Esophagus muscularis mucosa (tissue), 4 donors: Measurements from ENCODE around the gene CAPZB. TPM values are rescaled to one million over a fixed set of nuclear protein-coding genes. Genes with fewer than 3 reads are reported as not detected.

ENCODE experiments used
- DNase-seq: peaks from one replicate; pipeline ENCODE4 v3.0.0-alpha.2; 2017; ENCODE audit errors: extremely low spot score
- H3K27ac ChIP-seq, 4 donors: fragments of 200-600 bp; sonication (generic); replicated peaks in 1 of 4; 1 replicate in 3 of 4; 2 replicates in 1 of 4; pipeline ENCODE4 v1.5.1; 2016 to 2019; ENCODE audit warnings: mild to moderate bottlenecking in 1 of 4
- H3K27me3 ChIP-seq, 4 donors: fragments of 200-600 bp; sonication (generic); one replicate each; pipeline versions ENCODE4 v1.5.1 to v1.6.0; 2016 to 2019
- H3K36me3 ChIP-seq, 4 donors: fragments of 200-600 bp; sonication (generic); one replicate each; pipeline ENCODE4 v1.5.1; 2016 to 2019
- H3K4me1 ChIP-seq, 4 donors: fragments of 200-600 bp; sonication (generic); one replicate each; pipeline ENCODE4 v1.5.1; 2016 to 2019
- H3K4me3 ChIP-seq, 4 donors: fragments of 200-600 bp; sonication (generic); 1 replicate in 2 of 4; 2 replicates in 2 of 4; pipeline ENCODE4 v1.5.1; 2016 to 2019; ENCODE audit warnings: mild to moderate bottlenecking in 4 of 4, moderate library complexity in 1 of 4
- H3K9me3 ChIP-seq, 4 donors: fragments of 200-600 bp; sonication (generic); 1 replicate in 3 of 4; 2 replicates in 1 of 4; pipeline ENCODE4 v1.5.1; 2016 to 2019
- EP300 ChIP-seq: sonication (generic); formaldehyde crosslinking; IDR thresholded peaks from one replicate; pipeline ENCODE4 v1.6.1; 2017; ENCODE audit warnings: antibody characterized with exemption
- POLR2A ChIP-seq: fragments of 450-650 bp; IDR thresholded peaks from one replicate; pipeline ENCODE4 v1.6.1; 2017; ENCODE audit warnings: antibody characterized with exemption, moderate library complexity, mild to moderate bottlenecking, low read depth
- POLR2AphosphoS5 ChIP-seq, 2 donors: sonication (generic); formaldehyde crosslinking; IDR thresholded peaks; one replicate each; pipeline ENCODE4 v1.6.1; 2017; ENCODE audit warnings: antibody characterized with exemption in 2 of 2
- WGBS: methylation state at CpG from one replicate; pipeline ENCODE4 v1.1.5; 2018; 5-methylcytosine and 5-hydroxymethylcytosine counted together
- intact Hi-C: fragments of 100-400 bp; cut with DNase I; formaldehyde crosslinking; loops from one replicate; pipeline ENCODE4 v1.15.1; 2023
- total RNA-seq, 4 donors: library from RNA; depleted of rRNA; stranded (reverse); fragments of >200 nt; gene quantifications; one replicate each; pipeline versions ENCODE4 v1.1.0 to v1.2.1, GENCODE V29; 2016
- TF ChIP-seq, protein P1 (sequence below), 3 experiments: fragments of 200-600 bp in 2 of 3; fragments of 450-650 bp in 1 of 3; sonication (generic) in 2 of 3; IDR thresholded peaks; one replicate each; pipeline ENCODE4 v1.5.1; 2017 to 2019; ENCODE audit warnings: antibody characterized with exemption in 3 of 3, mild to moderate bottlenecking in 2 of 3, moderate library complexity in 1 of 3

CAPZB gene
- total RNA-seq, 4 donors from 2014 or later, result 186 to 261 (median 203) TPM

DNA sequence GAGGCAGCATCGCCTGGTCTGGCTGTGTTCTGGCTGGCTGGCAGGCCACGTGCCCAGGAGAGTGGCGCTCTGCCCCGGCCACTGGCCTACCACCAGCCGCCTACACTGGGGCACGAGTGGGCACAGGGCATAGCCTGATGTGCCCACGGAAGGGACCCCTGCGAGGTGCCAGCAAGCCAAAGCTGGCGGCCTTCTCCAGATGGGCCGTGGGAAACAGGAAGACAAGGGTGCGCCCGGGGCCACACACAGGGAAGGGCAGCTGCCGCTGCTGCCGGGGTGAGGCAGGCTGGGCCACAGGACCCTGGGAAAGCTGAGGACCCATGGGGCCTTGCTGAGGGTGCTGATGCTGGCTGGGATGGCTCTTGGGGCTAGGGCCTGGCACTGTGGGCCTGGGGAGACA is 132.5 kb downstream of the CAPZB start:
- Histone ChIP-seq H3K9me3 (no peaks in the 10 kb centered on the region), H3K27me3 (no peaks in the 10 kb centered on the region), H3K27ac (peak overlapping the region; percentile 61 to 68 (median 66)), H3K4me3 (no peak overlapping the region), H3K36me3 (peaks cover 44 to 99% (median 85%) of the 10 kb centered on the region in 4 donors), H3K4me1 (peaks cover 0 to 64% (median 61%) of the 10 kb centered on the region in 4 donors)
- no peak for DNase-seq
- no peak for TF ChIP-seq POLR2AphosphoS5 (IDR thresholded peaks at IDR 0.05)
- TF ChIP-seq, protein P1, sequence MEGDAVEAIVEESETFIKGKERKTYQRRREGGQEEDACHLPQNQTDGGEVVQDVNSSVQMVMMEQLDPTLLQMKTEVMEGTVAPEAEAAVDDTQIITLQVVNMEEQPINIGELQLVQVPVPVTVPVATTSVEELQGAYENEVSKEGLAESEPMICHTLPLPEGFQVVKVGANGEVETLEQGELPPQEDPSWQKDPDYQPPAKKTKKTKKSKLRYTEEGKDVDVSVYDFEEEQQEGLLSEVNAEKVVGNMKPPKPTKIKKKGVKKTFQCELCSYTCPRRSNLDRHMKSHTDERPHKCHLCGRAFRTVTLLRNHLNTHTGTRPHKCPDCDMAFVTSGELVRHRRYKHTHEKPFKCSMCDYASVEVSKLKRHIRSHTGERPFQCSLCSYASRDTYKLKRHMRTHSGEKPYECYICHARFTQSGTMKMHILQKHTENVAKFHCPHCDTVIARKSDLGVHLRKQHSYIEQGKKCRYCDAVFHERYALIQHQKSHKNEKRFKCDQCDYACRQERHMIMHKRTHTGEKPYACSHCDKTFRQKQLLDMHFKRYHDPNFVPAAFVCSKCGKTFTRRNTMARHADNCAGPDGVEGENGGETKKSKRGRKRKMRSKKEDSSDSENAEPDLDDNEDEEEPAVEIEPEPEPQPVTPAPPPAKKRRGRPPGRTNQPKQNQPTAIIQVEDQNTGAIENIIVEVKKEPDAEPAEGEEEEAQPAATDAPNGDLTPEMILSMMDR (IDR thresholded peaks at IDR 0.05), result no peak
- TF ChIP-seq EP300, result no peak
- TF ChIP-seq POLR2A, result no peak
- WGBS, result 84% methylated on average over 13 of the region's 14 CpGs
- intact Hi-C loops, result no loop called here

DNA sequence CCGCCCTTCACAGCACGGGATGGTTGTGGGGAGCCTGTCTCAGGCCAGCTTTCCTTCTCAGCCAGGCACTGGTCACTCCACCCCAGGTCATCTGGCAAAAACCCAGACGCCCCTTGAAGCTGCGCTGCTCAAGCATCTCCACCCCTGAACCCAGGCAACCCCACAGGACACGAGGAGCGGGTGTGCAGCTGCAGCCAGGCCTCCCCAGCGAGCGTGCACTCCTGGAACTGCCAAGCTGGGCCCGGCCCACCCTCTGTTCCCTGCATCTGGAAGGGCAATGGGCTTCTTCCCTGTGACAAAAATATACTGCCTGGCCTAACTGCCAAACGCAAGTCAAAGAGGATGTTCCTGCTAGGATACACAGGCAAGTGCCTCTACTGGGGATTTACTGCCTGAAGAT is 133.5 kb downstream of the CAPZB start:
- peaks cover 0 to 73% (median 70%) of the 10 kb centered on the region in 4 donors for H3K4me1 ChIP-seq
- 53% methylated on average over 7 of the region's 10 CpGs for WGBS
- intact Hi-C loops, result no loop called here
- TF ChIP-seq EP300 (no peak), POLR2A (no peak), POLR2AphosphoS5 (IDR thresholded peaks at IDR 0.05) (peak; percentile 15 to 33)
- TF ChIP-seq, protein P1 (IDR thresholded peaks at IDR 0.05), result no peak
- no peak for DNase-seq
- no peak overlapping the region for H3K4me3 ChIP-seq
- no peaks in the 10 kb centered on the region for H3K27me3 ChIP-seq
- H3K36me3 ChIP-seq, result peaks cover 42 to 91% (median 80%) of the 10 kb centered on the region in 4 donors
- no peaks in the 10 kb centered on the region for H3K9me3 ChIP-seq
- H3K27ac ChIP-seq, result peak overlapping the region; percentile 61 to 68 (median 66)

DNA sequence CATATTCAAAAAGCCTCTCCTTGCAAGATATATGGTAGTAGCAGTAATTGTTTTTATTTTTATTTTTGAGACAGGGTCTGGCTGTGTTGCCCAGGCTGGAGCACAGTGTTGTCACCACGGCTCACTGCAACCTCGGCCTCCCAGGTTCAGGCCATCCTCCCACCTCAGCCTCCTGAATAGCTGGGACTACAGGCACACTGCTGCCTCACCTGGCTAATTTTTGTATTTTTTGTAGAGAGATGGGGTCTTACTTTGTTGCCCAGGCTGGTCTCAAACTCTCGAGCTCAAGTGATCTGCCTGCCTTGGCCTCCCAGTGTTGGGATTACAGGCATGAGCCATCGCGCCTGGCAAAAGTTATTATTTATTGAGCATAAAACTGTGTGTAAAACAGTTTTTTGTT is 134.8 kb downstream of the CAPZB start:
- Histone ChIP-seq H3K4me1 (peaks cover 0 to 75% (median 71%) of the 10 kb centered on the region in 4 donors), H3K27ac (no peak overlapping the region), H3K36me3 (peaks cover 29 to 82% (median 71%) of the 10 kb centered on the region in 4 donors), H3K27me3 (no peaks in the 10 kb centered on the region), H3K4me3 (no peak overlapping the region), H3K9me3 (no peaks in the 10 kb centered on the region)
- over 99% methylated on average over 5 of the region's 5 CpGs for WGBS
- intact Hi-C loops, result no loop called here
- TF ChIP-seq POLR2AphosphoS5 (IDR thresholded peaks at IDR 0.05), result no peak
- TF ChIP-seq EP300, result no peak
- TF ChIP-seq, protein P1 (IDR thresholded peaks at IDR 0.05), result no peak
- TF ChIP-seq POLR2A, result no peak
- DNase-seq, result no peak

DNA sequence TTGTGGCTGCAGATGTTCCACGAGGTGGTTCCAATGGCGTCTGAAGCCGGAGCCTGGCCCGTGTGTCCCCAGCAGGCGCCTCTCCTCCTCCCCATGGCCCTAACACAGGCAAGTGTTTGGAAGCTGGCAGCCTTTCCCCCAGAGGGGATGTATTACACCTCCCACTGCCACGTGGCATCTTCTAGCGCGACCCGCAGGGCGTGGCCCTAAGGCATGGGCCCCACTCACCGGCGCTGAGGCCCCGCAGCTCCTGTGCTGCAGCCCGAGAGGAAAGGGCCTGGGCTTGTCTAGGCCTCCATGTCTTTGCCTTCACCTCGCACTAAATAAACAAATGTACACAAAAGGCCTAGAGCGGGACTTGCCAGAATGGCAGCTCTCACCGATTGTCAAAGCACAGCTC is 135.3 kb downstream of the CAPZB start:
- 88% methylated on average over 8 of the region's 17 CpGs for WGBS
- H3K36me3 ChIP-seq, result peaks cover 24 to 82% (median 71%) of the 10 kb centered on the region in 4 donors
- intact Hi-C loops, result loop anchor here (5.0 kb wide), 1 partner anchor 32 kb away; no protein-coding TSS in a partner anchor

More for the DNA sequence above, 135.3 kb downstream of the CAPZB start:
- Histone ChIP-seq H3K4me3 (no peak overlapping the region), H3K27me3 (no peaks in the 10 kb centered on the region), H3K27ac (peak overlapping the region in 1 of 4 donors; percentile 44), H3K9me3 (no peaks in the 10 kb centered on the region), H3K4me1 (peaks cover 0 to 80% (median 74%) of the 10 kb centered on the region in 4 donors)
- no peak for TF ChIP-seq POLR2AphosphoS5 (IDR thresholded peaks at IDR 0.05)
- TF ChIP-seq, protein P1 (IDR thresholded peaks at IDR 0.05), result no peak
- no peak for TF ChIP-seq POLR2A
- TF ChIP-seq EP300, result no peak
- DNase-seq, result no peak
